ENCODE results near the gene ASIP.

GRCh38 chr20:34290471-34290870, 49.2 kb downstream of the ASIP start:
- TF ChIP-seq POLR2A (IDR thresholded peaks at IDR 0.05) (no peak), CTCF (IDR thresholded peaks at IDR 0.05) (no peak)
